ENCODE results near the gene CIRBP.

DNA sequence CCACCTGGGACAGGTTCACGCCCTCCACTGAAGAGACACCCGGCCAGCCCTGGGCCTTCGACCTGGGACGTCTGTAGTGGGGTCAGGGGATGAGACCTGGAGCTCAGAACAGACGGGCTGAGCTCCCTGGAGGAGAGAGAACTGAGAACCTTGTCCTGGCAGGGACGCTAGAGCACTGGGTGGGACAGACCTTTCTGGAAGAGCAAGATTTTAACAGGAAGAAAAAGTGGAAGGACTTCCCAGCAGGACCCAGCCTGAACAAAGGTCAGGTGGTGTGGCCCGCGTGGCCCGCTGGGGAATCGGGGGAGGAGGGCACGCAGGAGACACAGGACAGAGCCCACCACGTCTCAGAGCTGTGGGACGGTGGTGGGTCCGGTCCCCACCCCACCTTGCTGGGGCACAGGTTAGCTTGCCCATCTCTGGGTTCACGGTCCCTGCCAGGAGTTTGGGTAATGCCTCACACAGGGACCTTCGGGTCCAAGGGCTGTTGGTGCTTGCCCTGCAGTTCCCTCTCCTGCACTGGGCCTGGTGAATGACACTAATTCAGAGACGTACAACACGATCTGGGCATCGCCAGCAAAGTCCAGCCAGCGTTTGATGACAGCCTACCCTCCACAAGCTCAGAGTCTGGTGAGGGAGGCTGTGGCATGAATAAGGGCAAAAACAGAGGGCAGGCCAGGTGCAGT lies 15.3 kb downstream of the CIRBP start:
- TF ChIP-seq CTCF (IDR thresholded peaks at IDR 0.05) (no peak), POLR2AphosphoS5 (IDR thresholded peaks at IDR 0.05; ENCODE audit: low read depth, low read length) (no peak)
- TF ChIP-seq, protein P1, sequence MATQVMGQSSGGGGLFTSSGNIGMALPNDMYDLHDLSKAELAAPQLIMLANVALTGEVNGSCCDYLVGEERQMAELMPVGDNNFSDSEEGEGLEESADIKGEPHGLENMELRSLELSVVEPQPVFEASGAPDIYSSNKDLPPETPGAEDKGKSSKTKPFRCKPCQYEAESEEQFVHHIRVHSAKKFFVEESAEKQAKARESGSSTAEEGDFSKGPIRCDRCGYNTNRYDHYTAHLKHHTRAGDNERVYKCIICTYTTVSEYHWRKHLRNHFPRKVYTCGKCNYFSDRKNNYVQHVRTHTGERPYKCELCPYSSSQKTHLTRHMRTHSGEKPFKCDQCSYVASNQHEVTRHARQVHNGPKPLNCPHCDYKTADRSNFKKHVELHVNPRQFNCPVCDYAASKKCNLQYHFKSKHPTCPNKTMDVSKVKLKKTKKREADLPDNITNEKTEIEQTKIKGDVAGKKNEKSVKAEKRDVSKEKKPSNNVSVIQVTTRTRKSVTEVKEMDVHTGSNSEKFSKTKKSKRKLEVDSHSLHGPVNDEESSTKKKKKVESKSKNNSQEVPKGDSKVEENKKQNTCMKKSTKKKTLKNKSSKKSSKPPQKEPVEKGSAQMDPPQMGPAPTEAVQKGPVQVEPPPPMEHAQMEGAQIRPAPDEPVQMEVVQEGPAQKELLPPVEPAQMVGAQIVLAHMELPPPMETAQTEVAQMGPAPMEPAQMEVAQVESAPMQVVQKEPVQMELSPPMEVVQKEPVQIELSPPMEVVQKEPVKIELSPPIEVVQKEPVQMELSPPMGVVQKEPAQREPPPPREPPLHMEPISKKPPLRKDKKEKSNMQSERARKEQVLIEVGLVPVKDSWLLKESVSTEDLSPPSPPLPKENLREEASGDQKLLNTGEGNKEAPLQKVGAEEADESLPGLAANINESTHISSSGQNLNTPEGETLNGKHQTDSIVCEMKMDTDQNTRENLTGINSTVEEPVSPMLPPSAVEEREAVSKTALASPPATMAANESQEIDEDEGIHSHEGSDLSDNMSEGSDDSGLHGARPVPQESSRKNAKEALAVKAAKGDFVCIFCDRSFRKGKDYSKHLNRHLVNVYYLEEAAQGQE (IDR thresholded peaks at IDR 0.05; ENCODE audit: insufficient read depth in 1 of 2, low read depth in 2 of 2, low read length in 1 of 2) = no peak

All from Panc1 (cell line).